Body of pancreas (tissue), 4 donors: ENCODE data around the gene AFDN.

Experiments
- POLR2A ChIP-seq, 3 donors: fragments of 450-650 bp; IDR thresholded peaks; one replicate each; pipeline ENCODE4 v1.6.1; 2016; ENCODE audit warnings: antibody characterized with exemption in 3 of 3, mild to moderate bottlenecking in 2 of 3
- TF ChIP-seq, protein P1 (sequence below), 7 experiments: fragments of 450-650 bp in 4 of 7; fragments of 200-600 bp in 3 of 7; sonication (generic) in 3 of 7; IDR thresholded peaks; one replicate each; pipeline ENCODE4 v1.5.1; 2016 to 2019; ENCODE audit warnings: antibody characterized with exemption in 7 of 7

- TF ChIP-seq, protein P1, sequence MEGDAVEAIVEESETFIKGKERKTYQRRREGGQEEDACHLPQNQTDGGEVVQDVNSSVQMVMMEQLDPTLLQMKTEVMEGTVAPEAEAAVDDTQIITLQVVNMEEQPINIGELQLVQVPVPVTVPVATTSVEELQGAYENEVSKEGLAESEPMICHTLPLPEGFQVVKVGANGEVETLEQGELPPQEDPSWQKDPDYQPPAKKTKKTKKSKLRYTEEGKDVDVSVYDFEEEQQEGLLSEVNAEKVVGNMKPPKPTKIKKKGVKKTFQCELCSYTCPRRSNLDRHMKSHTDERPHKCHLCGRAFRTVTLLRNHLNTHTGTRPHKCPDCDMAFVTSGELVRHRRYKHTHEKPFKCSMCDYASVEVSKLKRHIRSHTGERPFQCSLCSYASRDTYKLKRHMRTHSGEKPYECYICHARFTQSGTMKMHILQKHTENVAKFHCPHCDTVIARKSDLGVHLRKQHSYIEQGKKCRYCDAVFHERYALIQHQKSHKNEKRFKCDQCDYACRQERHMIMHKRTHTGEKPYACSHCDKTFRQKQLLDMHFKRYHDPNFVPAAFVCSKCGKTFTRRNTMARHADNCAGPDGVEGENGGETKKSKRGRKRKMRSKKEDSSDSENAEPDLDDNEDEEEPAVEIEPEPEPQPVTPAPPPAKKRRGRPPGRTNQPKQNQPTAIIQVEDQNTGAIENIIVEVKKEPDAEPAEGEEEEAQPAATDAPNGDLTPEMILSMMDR (IDR thresholded peaks at IDR 0.05) = no peak
- TF ChIP-seq POLR2A (IDR thresholded peaks at IDR 0.05) = no peak
Measured at GRCh38 chr6:167839755-167840154, 13.0 kb downstream of the AFDN start.
